K562 (cell line): Measurements from ENCODE around the gene THSD8. TPM values are rescaled to one million over a fixed set of nuclear protein-coding genes. Genes with fewer than 3 reads are reported as not detected.
A peak's percentile ranks its signal among the peaks of the same experiment; 100 is the strongest.

Experiments used
- BCL6 ChIP-seq: fragments of 250-450 bp; sonication (Bioruptor Pico); IDR thresholded peaks from 2 replicates; pipeline ENCODE4 v1.4.0; 2020
- CHD7 ChIP-seq: fragments of 200-600 bp; sonication (generic); IDR thresholded peaks from one replicate; pipeline ENCODE4 v1.6.1; 2012; ENCODE audit warnings: mild to moderate bottlenecking, low read depth, low read length, inconsistent platforms
- FOXK2 ChIP-seq, 2 experiments: fragments of 450-650 bp; IDR thresholded peaks in 1 of 2; conservative IDR thresholded peaks in 1 of 2; 2 replicates each; pipeline ENCODE4 v1.6.1; 2016; ENCODE audit warnings: low read depth in 2 of 2, mild to moderate bottlenecking in 1 of 2
- KLF13 ChIP-seq: fragments of 450-650 bp; IDR thresholded peaks from 2 replicates; pipeline ENCODE4 v1.6.1; 2016; ENCODE audit warnings: missing genetic modification characterization, low read depth, mild to moderate bottlenecking, missing compliant biosample characterization, moderate library complexity, borderline replicate concordance
- MITF ChIP-seq: IDR thresholded peaks from 2 replicates; pipeline ENCODE4 v1.6.1; 2014; ENCODE audit warnings: antibody characterized with exemption
- NFATC3 ChIP-seq: fragments of 450-650 bp; IDR thresholded peaks from 2 replicates; pipeline ENCODE4 v1.6.1; 2017; ENCODE audit warnings: mild to moderate bottlenecking
- NONO ChIP-seq, 2 experiments: fragments of 200-400 bp in 1 of 2; fragments of 450-650 bp in 1 of 2; formaldehyde crosslinking in 1 of 2; IDR thresholded peaks; 2 replicates each; pipeline ENCODE4 v1.6.1; 2017; ENCODE audit warnings: low read depth in 2 of 2, mild to moderate bottlenecking in 2 of 2, moderate library complexity in 2 of 2, low read length in 1 of 2
- PHB2 ChIP-seq: fragments of 450-650 bp; IDR thresholded peaks from 2 replicates; pipeline ENCODE4 v1.6.1; 2017; ENCODE audit warnings: low read depth
- SRSF7 ChIP-seq: fragments of 200-400 bp; formaldehyde crosslinking; optimal IDR thresholded peaks from 2 replicates; pipeline ENCODE3; 2017; ENCODE audit warnings: mild to moderate bottlenecking, low read depth, low read length
- TAF9B ChIP-seq: fragments of 450-650 bp; IDR thresholded peaks from 2 replicates; pipeline ENCODE4 v1.6.1; 2018; ENCODE audit warnings: mild to moderate bottlenecking; ENCODE audit not compliant: partially characterized antibody
- ZNF23 ChIP-seq: fragments of 250-450 bp; sonication (Bioruptor Pico); IDR thresholded peaks from 2 replicates; pipeline ENCODE4 v1.4.0; 2020; ENCODE audit warnings: mild to moderate bottlenecking
- polyA plus RNA-seq, 8 experiments: library from polyadenylated mRNA; depleted of rRNA in 4 of 8; stranded (reverse) in 5 of 8; unstranded in 3 of 8; fragments of >200 nt; fragmentation: Nextera tagmentation in 2 of 8; fragmentation: Illumina TruSeq in 1 of 8; extraction: Ambion mirVana in 2 of 8; extraction: Trizol in 1 of 8; gene quantifications; 2 replicates each; pipeline versions ENCODE4 v1.2.1 to v1.2.3, GENCODE V29; 2011 to 2014; ENCODE audit warnings: inconsistent platforms in 1 of 8, missing spikeins in 1 of 8
- total RNA-seq, 7 experiments: library from RNA; depleted of rRNA in 6 of 7; stranded (reverse); fragments of >200 nt in 6 of 7; fragmentation: Illumina TruSeq in 2 of 7; extraction: Trizol in 2 of 7; gene quantifications; 2 replicates each; pipeline versions ENCODE4 v1.2.1 to v1.2.3, GENCODE V29; 2011 to 2021; ENCODE audit warnings: low replicate concordance in 1 of 7
- TF ChIP-seq, protein P1 (sequence below): fragments of 450-650 bp; formaldehyde crosslinking; IDR thresholded peaks from 2 replicates; pipeline ENCODE4 v1.4.0; 2022; ENCODE audit warnings: missing genetic modification characterization

Gene THSD8
- total and polyA plus RNA-seq, 9 of the 15 experiments (the other 6 are each of a cell fraction or from before 2014, with no cell fraction given): 8.4 to 42.4 (median 19.9) TPM; not detected in 2

- TF ChIP-seq, protein P1, sequence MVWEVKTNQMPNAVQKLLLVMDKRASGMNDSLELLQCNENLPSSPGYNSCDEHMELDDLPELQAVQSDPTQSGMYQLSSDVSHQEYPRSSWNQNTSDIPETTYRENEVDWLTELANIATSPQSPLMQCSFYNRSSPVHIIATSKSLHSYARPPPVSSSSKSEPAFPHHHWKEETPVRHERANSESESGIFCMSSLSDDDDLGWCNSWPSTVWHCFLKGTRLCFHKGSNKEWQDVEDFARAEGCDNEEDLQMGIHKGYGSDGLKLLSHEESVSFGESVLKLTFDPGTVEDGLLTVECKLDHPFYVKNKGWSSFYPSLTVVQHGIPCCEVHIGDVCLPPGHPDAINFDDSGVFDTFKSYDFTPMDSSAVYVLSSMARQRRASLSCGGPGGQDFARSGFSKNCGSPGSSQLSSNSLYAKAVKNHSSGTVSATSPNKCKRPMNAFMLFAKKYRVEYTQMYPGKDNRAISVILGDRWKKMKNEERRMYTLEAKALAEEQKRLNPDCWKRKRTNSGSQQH (CRISPR knock-in tag): no peak
- TF ChIP-seq TAF9B (no peak), PHB2 (no peak), NFATC3 (no peak), MITF (peak; percentile 97), BCL6 (CRISPR knock-in tag) (no peak), ZNF23 (CRISPR knock-in tag) (no peak), KLF13 (tag) (no peak), CHD7 (no peak), NONO (IDR thresholded peaks at IDR 0.05; ENCODE audit: low read depth in 2 of 2, low read length in 1 of 2) (no peak), FOXK2 (conservative IDR thresholded peaks at IDR 0.05 in 1 of 2, IDR thresholded peaks at IDR 0.05 in 1 of 2; ENCODE audit: low read depth in 2 of 2) (no peak), SRSF7 (no peak)
These were observed 45.6 kb downstream of the THSD8 start (continued) for GRCh38 chr19:12847159-12848139.
